H1 (cell line): Measurements from ENCODE around the gene SBNO1. TPM values are rescaled to one million over a fixed set of nuclear protein-coding genes. Genes with fewer than 3 reads are reported as not detected.

ENCODE experiments used
- CTCF ChIA-PET: fragments of 300-600 bp; sonication (Branson Sonifier 250); formaldehyde crosslinking; loops from one replicate; lab custom pipeline; 2021; ENCODE audit not compliant: partially characterized antibody; lab: Charles Lee
- POLR2A ChIA-PET: fragments of 300-600 bp; sonication (Branson Sonifier 250); formaldehyde crosslinking; loops from one replicate; lab custom pipeline; 2021; ENCODE audit warnings: inconsistent platforms; ENCODE audit not compliant: partially characterized antibody; lab: Charles Lee
- DNase-seq, 2 experiments: peaks; one replicate each; pipeline versions ENCODE4 v3.0.0 to v3.0.0-alpha.2; 2010 to 2022; ENCODE audit warnings: low spot score in 2 of 2, low read depth in 1 of 2, mixed read lengths in 1 of 2
- FAIRE-seq: peaks from 2 replicates; lab custom pipeline; 2011; peaks lifted over from hg19 to GRCh38; lab: Jason Lieb, UNC
- H2AFZ ChIP-seq: 2 replicates; pipeline ENCODE4 v1.8.1; 2012; ENCODE audit warnings: low read length, inconsistent platforms
- H2AK5ac ChIP-seq: 2 replicates; pipeline ENCODE4 v1.6.1; 2013; ENCODE audit warnings: low read depth, low read length
- H2BK120ac ChIP-seq: replicated peaks from 2 replicates; pipeline ENCODE3; 2013; ENCODE audit warnings: low read depth, low read length, inconsistent platforms
- H2BK12ac ChIP-seq: 2 replicates; pipeline ENCODE4 v1.6.1; 2013; ENCODE audit warnings: low read depth, low read length
- H2BK15ac ChIP-seq: 2 replicates; pipeline ENCODE4 v1.6.1; 2013; ENCODE audit warnings: low read length
- H2BK20ac ChIP-seq: 2 replicates; pipeline ENCODE4 v1.6.1; 2013; ENCODE audit warnings: low read length
- H2BK5ac ChIP-seq: 2 replicates; pipeline ENCODE4 v1.6.1; 2013; ENCODE audit warnings: low read depth, low read length
- H3K14ac ChIP-seq: 2 replicates; pipeline ENCODE4 v1.6.1; 2013; ENCODE audit warnings: inconsistent platforms; ENCODE audit not compliant: insufficient read length
- H3K18ac ChIP-seq: 2 replicates; pipeline ENCODE4 v1.6.1; 2013; ENCODE audit warnings: low read length; ENCODE audit errors: extremely low read depth
- H3K23ac ChIP-seq: 2 replicates; pipeline ENCODE4 v1.6.1; 2013; ENCODE audit warnings: inconsistent platforms; ENCODE audit not compliant: insufficient read length
- H3K23me2 ChIP-seq: 2 replicates; pipeline ENCODE4 v1.6.1; 2013; ENCODE audit warnings: low read depth, low read length
- H3K27ac ChIP-seq: 2 replicates; pipeline ENCODE4 v1.6.1; 2011; ENCODE audit warnings: low read depth, low read length, inconsistent platforms
- H3K27me3 ChIP-seq, 4 experiments: replicated peaks in 1 of 4; 1 replicate in 1 of 4; 2 replicates in 3 of 4; pipeline versions ENCODE4 v1.6.1 to v1.8.1; 2011 to 2013; ENCODE audit warnings: low read length in 3 of 4, mild to moderate bottlenecking in 3 of 4, inconsistent platforms in 2 of 4, mixed read lengths in 2 of 4, moderate library complexity in 1 of 4; ENCODE audit not compliant: control insufficient read depth in 3 of 4, insufficient read depth in 3 of 4; ENCODE audit errors: extremely low read depth in 1 of 4
- H3K36me3 ChIP-seq, 4 experiments: 2 replicates each; pipeline versions ENCODE4 v1.6.1 to v1.8.1; 2011 to 2013; ENCODE audit warnings: mild to moderate bottlenecking in 4 of 4, low read length in 3 of 4, moderate library complexity in 2 of 4, control low read depth in 1 of 4, inconsistent platforms in 1 of 4; ENCODE audit not compliant: insufficient read depth in 4 of 4, control insufficient read depth in 2 of 4
- H3K4ac ChIP-seq: replicated peaks from 2 replicates; pipeline ENCODE3; 2013; ENCODE audit warnings: low read length, low read depth, mixed read lengths, inconsistent platforms; ENCODE audit not compliant: insufficient read length
- H3K4me1 ChIP-seq, 4 experiments: replicated peaks in 1 of 4; 1 replicate in 1 of 4; 2 replicates in 3 of 4; pipeline versions ENCODE4 v1.6.1 to v1.8.1; 2011 to 2013; ENCODE audit warnings: low read length in 3 of 4, inconsistent platforms in 2 of 4, mixed read lengths in 1 of 4; ENCODE audit not compliant: insufficient read depth in 4 of 4, control insufficient read depth in 3 of 4
- H3K4me2 ChIP-seq, 2 experiments: 2 replicates each; pipeline versions ENCODE4 v1.6.1 to v1.8.1; 2011 to 2013; ENCODE audit warnings: low read depth in 2 of 2, low read length in 2 of 2, control low read depth in 1 of 2, inconsistent platforms in 1 of 2, mild to moderate bottlenecking in 1 of 2; ENCODE audit not compliant: insufficient read depth in 1 of 2
- H3K4me3 ChIP-seq, 4 experiments: fragments of 200-600, 300-600 bp in 1 of 4; sonication (generic), shearing (Covaris generic), sonication (Bioruptor Twin) in 1 of 4; 2 replicates each; pipeline versions ENCODE4 v1.5.1 to v1.8.1; 2011 to 2016; ENCODE audit warnings: low read length in 4 of 4, low read depth in 3 of 4, control low read depth in 2 of 4, inconsistent platforms in 2 of 4, mild to moderate bottlenecking in 2 of 4, mixed read lengths in 1 of 4, moderate library complexity in 1 of 4; ENCODE audit not compliant: insufficient read depth in 2 of 4; ENCODE audit errors: extremely low read depth in 1 of 4
- H3K56ac ChIP-seq: replicated peaks from 2 replicates; pipeline ENCODE3; 2013; ENCODE audit warnings: low read depth, mild to moderate bottlenecking, mixed read lengths, low read length, inconsistent platforms; ENCODE audit not compliant: insufficient read length
- H3K79me1 ChIP-seq: 2 replicates; pipeline ENCODE4 v1.6.1; 2013; ENCODE audit warnings: low read depth, low read length, control low read depth
- H3K79me2 ChIP-seq, 2 experiments: 2 replicates each; pipeline versions ENCODE4 v1.6.1 to v1.8.1; 2012 to 2013; ENCODE audit warnings: low read length in 2 of 2, mild to moderate bottlenecking in 2 of 2, inconsistent platforms in 1 of 2; ENCODE audit not compliant: insufficient read depth in 2 of 2, control insufficient read depth in 1 of 2
- H3K9ac ChIP-seq, 4 experiments: replicated peaks in 1 of 4; 1 replicate in 1 of 4; 2 replicates in 3 of 4; pipeline versions ENCODE4 v1.6.1 to v1.8.1; 2011 to 2013; ENCODE audit warnings: low read depth in 3 of 4, low read length in 3 of 4, control low read depth in 2 of 4, mild to moderate bottlenecking in 2 of 4, moderate library complexity in 2 of 4, inconsistent platforms in 1 of 4; ENCODE audit errors: extremely low read depth in 1 of 4
- H3K9me3 ChIP-seq, 2 experiments: 2 replicates each; pipeline versions ENCODE4 v1.6.1 to v1.8.1; 2012 to 2013; ENCODE audit warnings: mild to moderate bottlenecking in 2 of 2, moderate library complexity in 2 of 2, control low read depth in 1 of 2, inconsistent platforms in 1 of 2, low read depth in 1 of 2, low read length in 1 of 2, mixed read lengths in 1 of 2; ENCODE audit not compliant: insufficient read depth in 2 of 2
- H4K20me1 ChIP-seq, 2 experiments: replicated peaks in 1 of 2; 2 replicates each; pipeline versions ENCODE3 to v1.8.1; 2011 to 2013; ENCODE audit warnings: inconsistent platforms in 2 of 2, low read length in 2 of 2, mild to moderate bottlenecking in 1 of 2; ENCODE audit not compliant: insufficient read depth in 2 of 2, control insufficient read depth in 1 of 2
- H4K5ac ChIP-seq: 2 replicates; pipeline ENCODE4 v1.6.1; 2013; ENCODE audit warnings: low read length, low read depth, mixed read lengths, inconsistent platforms; ENCODE audit not compliant: insufficient read length
- H4K8ac ChIP-seq: 2 replicates; pipeline ENCODE4 v1.8.0; 2013; ENCODE audit warnings: mild to moderate bottlenecking, moderate library complexity, low read length, inconsistent platforms; ENCODE audit not compliant: insufficient read depth; ENCODE audit errors: extremely low read depth
- H4K91ac ChIP-seq: replicated peaks from 2 replicates; pipeline ENCODE3; 2013; ENCODE audit warnings: low read length, mixed read lengths, inconsistent platforms; ENCODE audit not compliant: insufficient read length
- ATF3 ChIP-seq: IDR thresholded peaks from 2 replicates; pipeline ENCODE4 v1.6.1; 2011; ENCODE audit warnings: low read depth, mild to moderate bottlenecking, low read length; ENCODE audit not compliant: insufficient read depth
- CTBP2 ChIP-seq: IDR thresholded peaks from 2 replicates; pipeline ENCODE4 v1.7.0; 2011; ENCODE audit warnings: borderline replicate concordance, mild to moderate bottlenecking, moderate library complexity, mixed read lengths, low read length; ENCODE audit not compliant: insufficient read depth, insufficient read length
- EP300 ChIP-seq, 2 experiments: IDR thresholded peaks; 1 replicate in 1 of 2; 2 replicates in 1 of 2; pipeline ENCODE4 v1.6.1; 2011 to 2012; ENCODE audit warnings: low read depth in 2 of 2, low read length in 2 of 2, mild to moderate bottlenecking in 2 of 2, borderline replicate concordance in 1 of 2, inconsistent platforms in 1 of 2, moderate library complexity in 1 of 2
- JUN ChIP-seq: IDR thresholded peaks from 2 replicates; pipeline ENCODE4 v1.6.1; 2011; ENCODE audit warnings: low read depth, mild to moderate bottlenecking, improper control_type of control experiment, low read length
- KDM5A ChIP-seq: fragments of 200-600 bp; IDR thresholded peaks from 2 replicates; pipeline ENCODE4 v1.7.1; 2012; ENCODE audit warnings: mild to moderate bottlenecking, low read length, inconsistent platforms, mixed read lengths
- POLR2AphosphoS5 ChIP-seq: IDR thresholded peaks from 2 replicates; pipeline ENCODE4 v1.6.1; 2011; ENCODE audit warnings: low read depth, low read length
- RBBP5 ChIP-seq: IDR thresholded peaks from 2 replicates; pipeline ENCODE4 v1.7.1; 2012; ENCODE audit warnings: low read depth, mild to moderate bottlenecking, inconsistent platforms, low read length, moderate library complexity, borderline replicate concordance
- SP1 ChIP-seq: IDR thresholded peaks from 2 replicates; pipeline ENCODE4 v1.6.1; 2011; ENCODE audit warnings: low read depth, low read length
- WGBS, 2 experiments: shearing (Covaris generic) in 1 of 2; methylation state at CpG; one replicate each; pipeline versions ENCODE4 v1.1.6 to v1.1.7; 2013 to 2015; ENCODE audit warnings: low lambda C conversion rate in 2 of 2, mixed read lengths in 2 of 2, inconsistent platforms in 1 of 2, low coverage in 1 of 2, missing lambda C conversion rate in 1 of 2; ENCODE audit not compliant: insufficient replicate concordance in 2 of 2, insufficient coverage in 1 of 2, insufficient read length in 1 of 2; ENCODE audit errors: extremely low coverage in 1 of 2, missing lambda C conversion rate in 1 of 2; 5-methylcytosine and 5-hydroxymethylcytosine counted together
- polyA plus RNA-seq, 7 experiments: library from polyadenylated mRNA; depleted of rRNA in 3 of 7; stranded (reverse) in 5 of 7; unstranded in 2 of 7; fragments of >200 nt in 5 of 7; fragments of 200-250 nt in 2 of 7; gene quantifications; 1 replicate in 5 of 7; 2 replicates in 1 of 7; 4 replicates in 1 of 7; pipeline versions ENCODE4 v1.2.1 to v1.2.3, GENCODE V29; 2011 to 2013; ENCODE audit warnings: missing spikeins in 2 of 7, mixed read lengths in 2 of 7
- total RNA-seq: library from RNA; stranded (reverse); fragmentation: NEBNext Ultra II Directional; extraction: Animal tissue kit (Norgen Biotek cat#: 25700); gene quantifications from 2 replicates; pipeline ENCODE4 v1.2.1, GENCODE V29; 2021
- TF ChIP-seq, protein P1 (sequence below), 3 experiments: IDR thresholded peaks; 1 replicate in 2 of 3; 2 replicates in 1 of 3; pipeline versions ENCODE4 v1.5.1 to v1.6.1; 2011; ENCODE audit warnings: low read length in 3 of 3, mild to moderate bottlenecking in 3 of 3, inconsistent platforms in 2 of 3, low read depth in 1 of 3, moderate library complexity in 1 of 3; ENCODE audit not compliant: insufficient read depth in 1 of 3; ENCODE audit errors: control extremely low read depth in 1 of 3

Gene SBNO1
- total and polyA plus RNA-seq, 2 of the 8 experiments (the other 6 are each of a cell fraction or from before 2014, with no cell fraction given), result 6.7 to 57.7 TPM

DNA sequence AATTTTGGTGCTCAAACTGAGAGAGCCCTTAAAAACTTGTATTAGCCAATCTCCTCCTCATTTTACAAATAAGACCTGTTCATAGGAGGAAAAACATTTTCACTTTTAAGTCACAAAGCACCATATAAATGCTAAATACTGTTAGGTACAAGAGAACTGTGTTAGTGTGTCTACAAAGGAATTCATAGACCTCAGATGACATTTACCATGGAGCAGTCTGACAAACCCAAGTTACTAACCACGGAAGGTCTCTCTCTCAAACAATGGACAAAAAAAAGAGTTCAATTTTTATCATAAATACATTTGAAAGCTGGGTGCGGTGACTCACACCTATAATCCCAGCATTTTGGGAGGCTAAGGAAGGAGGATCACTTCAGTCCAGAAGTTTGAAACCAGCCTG is 10.0 kb downstream of the SBNO1 start:
- POLR2A ChIA-PET, result interaction anchor here (0.6 to 2.2 kb wide), 3 partner anchors 9 to 180 kb away, joined by 3 to 7 read pairs (median 5); no protein-coding TSS in a partner anchor
- TF ChIP-seq KDM5A (no peak), EP300 (IDR thresholded peaks at IDR 0.05; ENCODE audit: borderline replicate concordance in 1 of 2, low read depth in 2 of 2, low read length in 2 of 2) (no peak), JUN (no peak), POLR2AphosphoS5 (no peak), RBBP5 (no peak), SP1 (no peak), CTBP2 (no peak), ATF3 (no peak)
- TF ChIP-seq, protein P1, sequence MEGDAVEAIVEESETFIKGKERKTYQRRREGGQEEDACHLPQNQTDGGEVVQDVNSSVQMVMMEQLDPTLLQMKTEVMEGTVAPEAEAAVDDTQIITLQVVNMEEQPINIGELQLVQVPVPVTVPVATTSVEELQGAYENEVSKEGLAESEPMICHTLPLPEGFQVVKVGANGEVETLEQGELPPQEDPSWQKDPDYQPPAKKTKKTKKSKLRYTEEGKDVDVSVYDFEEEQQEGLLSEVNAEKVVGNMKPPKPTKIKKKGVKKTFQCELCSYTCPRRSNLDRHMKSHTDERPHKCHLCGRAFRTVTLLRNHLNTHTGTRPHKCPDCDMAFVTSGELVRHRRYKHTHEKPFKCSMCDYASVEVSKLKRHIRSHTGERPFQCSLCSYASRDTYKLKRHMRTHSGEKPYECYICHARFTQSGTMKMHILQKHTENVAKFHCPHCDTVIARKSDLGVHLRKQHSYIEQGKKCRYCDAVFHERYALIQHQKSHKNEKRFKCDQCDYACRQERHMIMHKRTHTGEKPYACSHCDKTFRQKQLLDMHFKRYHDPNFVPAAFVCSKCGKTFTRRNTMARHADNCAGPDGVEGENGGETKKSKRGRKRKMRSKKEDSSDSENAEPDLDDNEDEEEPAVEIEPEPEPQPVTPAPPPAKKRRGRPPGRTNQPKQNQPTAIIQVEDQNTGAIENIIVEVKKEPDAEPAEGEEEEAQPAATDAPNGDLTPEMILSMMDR (IDR thresholded peaks at IDR 0.05; ENCODE audit: control extremely low read depth in 1 of 3, insufficient read depth in 1 of 3, low read depth in 1 of 3, low read length in 3 of 3), result no peak

More for the DNA sequence above, 10.0 kb downstream of the SBNO1 start:
- H3K23me2 ChIP-seq, result no peaks in the 10 kb centered on the region
- peaks cover 0 to 7% (median 0%) of the 10 kb centered on the region in 4 experiments; a peak in 2 of 8 replicates for H3K36me3 ChIP-seq
- CTCF ChIA-PET, result interaction anchor here (0.7 to 0.9 kb wide), 2 partner anchors 11 to 434 kb away, joined by 3 to 5 read pairs; no protein-coding TSS in a partner anchor
- H4K8ac ChIP-seq, result no peak overlapping the region
- H3K4me3 ChIP-seq, result no peak overlapping the region
- no peak overlapping the region for H4K91ac ChIP-seq
- no peak overlapping the region for H3K18ac ChIP-seq
- H3K4ac ChIP-seq, result no peak overlapping the region
- H3K9me3 ChIP-seq, result no peaks in the 10 kb centered on the region
- FAIRE-seq, result no peak
- peaks cover 11 to 12% of the 10 kb centered on the region in 2 experiments for H4K20me1 ChIP-seq
- no peak overlapping the region for H2BK15ac ChIP-seq
- H4K5ac ChIP-seq, result no peak overlapping the region
- no peak overlapping the region for H3K27ac ChIP-seq
- no peak overlapping the region for H2BK5ac ChIP-seq
- no peak overlapping the region for H2BK20ac ChIP-seq
- no peak overlapping the region for H3K14ac ChIP-seq
- DNase-seq, result no peak
- no peak overlapping the region for H2BK120ac ChIP-seq
- 100% methylated on average over 2 of the region's 2 CpGs; no CpG with 5 or more reads in 1 of the 2 experiments for WGBS, 2 experiments
- no peak overlapping the region for H2AK5ac ChIP-seq
- H3K9ac ChIP-seq, result no peak overlapping the region
- H3K4me1 ChIP-seq, result no peaks in the 10 kb centered on the region; a peak in 1 of 7 replicates
- peaks cover 39 to 99% of the 10 kb centered on the region in 2 experiments for H3K79me2 ChIP-seq
- peaks cover 9% of the 10 kb centered on the region; the same call in 1 of the 2 replicates for H3K79me1 ChIP-seq
- H3K27me3 ChIP-seq, result no peaks in the 10 kb centered on the region
- no peak overlapping the region for H3K56ac ChIP-seq
- H2AFZ ChIP-seq, result no peak overlapping the region
- H3K4me2 ChIP-seq, result no peak overlapping the region
- H3K23ac ChIP-seq, result no peak overlapping the region
- no peak overlapping the region for H2BK12ac ChIP-seq
